DOHH2 (cell line): ENCODE data around the gene UNG.

Experiments
- H3F3A ChIP-seq: fragments of 200-600 bp; sonication (generic), shearing (Covaris generic); 2 replicates; pipeline ENCODE4 v1.6.0; 2016; ENCODE audit warnings: antibody characterized with exemption, mild to moderate bottlenecking; ENCODE audit not compliant: control insufficient read depth, insufficient read depth
- H3K27ac ChIP-seq: fragments of 200-600 bp; sonication (generic); 2 replicates; pipeline ENCODE4 v1.5.1; 2014; ENCODE audit warnings: low read depth, mild to moderate bottlenecking, low read length, moderate library complexity
- H3K27me3 ChIP-seq: fragments of 200-600 bp; sonication (generic); 2 replicates; pipeline ENCODE4 v1.6.1; 2014; ENCODE audit warnings: mild to moderate bottlenecking, low read length, mixed read lengths; ENCODE audit not compliant: control insufficient read depth
- H3K36me3 ChIP-seq: fragments of 200-600 bp; sonication (generic); 2 replicates; pipeline ENCODE4 v1.6.1; 2014; ENCODE audit warnings: mild to moderate bottlenecking, low read length, moderate library complexity, mixed read lengths; ENCODE audit not compliant: control insufficient read depth
- H3K4me1 ChIP-seq: fragments of 200-600 bp; sonication (generic); 2 replicates; pipeline ENCODE4 v1.6.1; 2014; ENCODE audit warnings: mild to moderate bottlenecking, low read length, mixed read lengths; ENCODE audit not compliant: control insufficient read depth
- H3K4me2 ChIP-seq: fragments of 200-600 bp; sonication (generic); 2 replicates; pipeline ENCODE4 v1.6.0; 2014; ENCODE audit warnings: mild to moderate bottlenecking, low read length, moderate library complexity
- H3K4me3 ChIP-seq: fragments of 200-600 bp; sonication (generic); 2 replicates; pipeline ENCODE4 v1.5.1; 2014; ENCODE audit warnings: mild to moderate bottlenecking, low read length, mixed read lengths
- H3K79me2 ChIP-seq: fragments of 200-600 bp; sonication (generic); 2 replicates; pipeline ENCODE4 v1.6.1; 2014; ENCODE audit warnings: mild to moderate bottlenecking, low read length, mixed read lengths; ENCODE audit not compliant: control insufficient read depth
- H3K9me2 ChIP-seq: fragments of 200-600 bp; sonication (generic); replicated peaks from 2 replicates; pipeline ENCODE4 v1.6.1; 2014; ENCODE audit warnings: mild to moderate bottlenecking, low read length, mixed read lengths; ENCODE audit not compliant: control insufficient read depth
- H3K9me3 ChIP-seq: fragments of 200-600 bp; sonication (generic); 2 replicates; pipeline ENCODE4 v1.6.1; 2014; ENCODE audit warnings: antibody characterized with exemption, low read length, mixed read lengths; ENCODE audit not compliant: control insufficient read depth, insufficient read depth
- H4K20me1 ChIP-seq: fragments of 200-600 bp; sonication (generic); 2 replicates; pipeline ENCODE4 v1.6.0; 2014; ENCODE audit warnings: low read depth, mild to moderate bottlenecking, antibody characterized with exemption, low read length, moderate library complexity; ENCODE audit not compliant: control insufficient read depth, insufficient read depth
- CTCF ChIP-seq: fragments of 200-600 bp; sonication (generic); IDR thresholded peaks from one replicate; pipeline ENCODE4 v1.5.1; 2014; ENCODE audit warnings: antibody characterized with exemption, mild to moderate bottlenecking, low read depth, low read length; ENCODE audit not compliant: poor library complexity, severe bottlenecking
- EZH2phosphoT487 ChIP-seq: fragments of 200-600 bp; sonication (generic); IDR thresholded peaks from 2 replicates; pipeline ENCODE4 v1.6.1; 2017; ENCODE audit warnings: borderline replicate concordance, mild to moderate bottlenecking, antibody characterized with exemption, low read length, moderate library complexity, mixed read lengths

UNG gene

DNA sequence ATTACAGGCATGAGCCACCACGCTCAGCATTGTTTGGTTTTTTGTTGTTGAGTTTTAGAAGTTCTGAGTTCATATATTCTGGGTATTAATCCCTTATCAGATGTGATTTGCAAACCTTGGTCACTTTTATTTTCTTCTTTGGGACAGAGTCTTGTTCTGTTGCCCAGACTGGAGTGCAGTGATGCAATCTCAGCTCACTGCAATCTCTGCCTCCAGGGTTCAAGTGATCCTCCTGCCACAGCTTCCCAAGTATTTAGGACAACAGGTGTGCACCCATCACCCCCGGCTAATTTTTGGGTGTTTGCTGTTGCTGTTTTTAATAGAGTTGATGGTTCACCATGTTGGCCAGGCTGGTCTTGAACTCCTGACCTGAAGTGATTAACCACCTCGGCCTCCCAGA, 33.3 kb upstream of the UNG start:
- H3K27me3 ChIP-seq = no peaks in the 10 kb centered on the region
- peaks cover 44% of the 10 kb centered on the region for H3K36me3 ChIP-seq
- H3K4me3 ChIP-seq = no peak overlapping the region
- peaks cover 56% of the 10 kb centered on the region for H3K4me1 ChIP-seq
- TF ChIP-seq CTCF (no peak), EZH2phosphoT487 (no peak)
- no peak overlapping the region for H3K4me2 ChIP-seq
- no peaks in the 10 kb centered on the region for H4K20me1 ChIP-seq
- no peaks in the 10 kb centered on the region for H3K9me2 ChIP-seq
- no peak overlapping the region for H3K27ac ChIP-seq
- no peaks in the 10 kb centered on the region for H3K79me2 ChIP-seq
- peaks cover 20% of the 10 kb centered on the region for H3F3A ChIP-seq
- H3K9me3 ChIP-seq = no peaks in the 10 kb centered on the region

DNA sequence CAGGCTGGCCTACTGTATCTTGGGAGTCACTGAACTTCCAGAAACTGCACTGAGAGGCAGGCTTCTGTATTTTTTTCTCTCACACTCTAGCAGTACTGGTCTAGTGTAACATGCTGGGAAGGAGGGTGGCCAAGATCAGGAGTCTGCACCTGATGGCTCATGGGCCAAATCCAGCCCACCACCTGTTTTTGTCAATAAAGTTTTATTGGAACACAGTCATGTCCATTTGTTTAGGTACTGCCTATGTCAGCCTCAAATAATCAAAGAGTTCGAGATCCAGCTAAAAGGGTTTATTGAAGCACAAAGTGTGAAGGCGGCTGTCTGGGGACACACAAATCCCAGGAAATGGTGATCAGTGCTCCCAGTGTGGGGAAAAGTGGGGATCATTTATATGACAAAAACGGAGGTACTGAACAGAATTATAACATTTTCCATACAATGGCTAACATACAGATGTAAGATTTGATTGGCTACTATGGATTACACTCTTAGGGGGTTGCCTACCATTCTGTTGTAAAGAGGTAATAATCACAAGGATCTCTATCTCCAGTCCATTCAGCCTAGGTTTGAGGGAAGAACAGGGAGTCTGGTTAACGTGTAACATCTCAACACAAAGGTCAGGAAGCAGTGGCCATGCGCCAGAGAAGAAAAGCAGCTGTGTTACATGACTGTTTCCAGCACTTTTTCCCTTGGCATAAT, 32.1 kb upstream of the UNG start:
- Histone ChIP-seq H3K4me1 (peaks cover 54% of the 10 kb centered on the region), H3K79me2 (no peaks in the 10 kb centered on the region), H3K9me2 (no peaks in the 10 kb centered on the region), H3K36me3 (peaks cover 40% of the 10 kb centered on the region), H3K4me2 (no peak overlapping the region), H3K4me3 (no peak overlapping the region), H3K9me3 (no peaks in the 10 kb centered on the region), H3K27me3 (no peaks in the 10 kb centered on the region), H3K27ac (no peak overlapping the region), H3F3A (peaks cover 14% of the 10 kb centered on the region), H4K20me1 (no peaks in the 10 kb centered on the region)
- TF ChIP-seq CTCF = no peak
- no peak for TF ChIP-seq EZH2phosphoT487

GRCh38 chr12:109065853-109066193, 31.6 kb upstream of the UNG start:
- Histone ChIP-seq H3K36me3 (peaks cover 42% of the 10 kb centered on the region), H4K20me1 (no peaks in the 10 kb centered on the region), H3K79me2 (no peaks in the 10 kb centered on the region), H3K4me1 (peaks cover 49% of the 10 kb centered on the region), H3K27me3 (no peaks in the 10 kb centered on the region), H3K9me2 (no peaks in the 10 kb centered on the region), H3K27ac (no peak overlapping the region), H3K4me3 (no peak overlapping the region), H3K4me2 (no peak overlapping the region), H3K9me3 (no peaks in the 10 kb centered on the region), H3F3A (peaks cover 13% of the 10 kb centered on the region)
- no peak for TF ChIP-seq EZH2phosphoT487
- no peak for TF ChIP-seq CTCF
